Fibroblast of skin of left biceps (primary cell): ENCODE measurements around the gene IRF7.

ENCODE experiments used
- DNase-seq, 2 experiments: peaks; one replicate each; pipeline ENCODE4 v3.0.0-alpha.2; 2013; ENCODE audit warnings: low read depth in 2 of 2

The IRF7 gene

DNA sequence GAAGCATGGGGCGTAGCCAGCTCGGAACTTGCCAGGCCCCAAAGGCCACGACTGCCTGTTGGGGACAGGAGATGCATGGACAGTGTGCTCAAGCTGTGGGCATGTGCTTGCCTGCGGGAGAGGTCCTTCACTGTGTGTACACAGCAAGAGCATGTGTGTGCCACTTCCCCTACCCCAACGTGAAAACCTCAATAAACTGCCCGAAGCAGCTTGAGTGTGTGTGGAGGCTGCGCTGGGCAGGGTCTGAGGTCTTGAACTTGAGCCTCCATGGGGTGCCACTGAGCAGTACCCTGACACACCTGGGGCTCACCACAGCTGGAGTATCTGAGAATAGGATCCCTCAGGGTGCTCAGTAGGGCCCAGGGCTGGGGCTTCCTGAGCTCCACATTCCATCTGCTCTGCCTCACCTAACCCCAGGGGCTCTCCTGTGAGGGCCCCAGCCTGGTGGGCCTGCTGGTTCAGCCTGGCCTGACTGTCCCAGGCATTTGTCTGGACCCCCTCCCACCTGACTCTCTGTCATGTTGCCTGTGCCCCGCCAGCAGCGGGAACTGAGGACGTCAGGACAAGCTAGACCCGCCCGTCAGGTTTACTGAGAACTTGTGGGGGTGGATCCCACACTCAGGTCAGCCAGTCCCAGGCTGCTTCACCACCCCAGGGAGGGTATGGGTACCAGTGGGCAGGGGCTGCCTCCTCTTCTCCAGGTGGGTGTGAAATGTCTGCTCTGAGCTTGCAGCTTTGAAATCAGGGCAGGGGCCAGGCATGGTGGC is 51.8 kb downstream of the IRF7 start:
- no peak for DNase-seq

DNA sequence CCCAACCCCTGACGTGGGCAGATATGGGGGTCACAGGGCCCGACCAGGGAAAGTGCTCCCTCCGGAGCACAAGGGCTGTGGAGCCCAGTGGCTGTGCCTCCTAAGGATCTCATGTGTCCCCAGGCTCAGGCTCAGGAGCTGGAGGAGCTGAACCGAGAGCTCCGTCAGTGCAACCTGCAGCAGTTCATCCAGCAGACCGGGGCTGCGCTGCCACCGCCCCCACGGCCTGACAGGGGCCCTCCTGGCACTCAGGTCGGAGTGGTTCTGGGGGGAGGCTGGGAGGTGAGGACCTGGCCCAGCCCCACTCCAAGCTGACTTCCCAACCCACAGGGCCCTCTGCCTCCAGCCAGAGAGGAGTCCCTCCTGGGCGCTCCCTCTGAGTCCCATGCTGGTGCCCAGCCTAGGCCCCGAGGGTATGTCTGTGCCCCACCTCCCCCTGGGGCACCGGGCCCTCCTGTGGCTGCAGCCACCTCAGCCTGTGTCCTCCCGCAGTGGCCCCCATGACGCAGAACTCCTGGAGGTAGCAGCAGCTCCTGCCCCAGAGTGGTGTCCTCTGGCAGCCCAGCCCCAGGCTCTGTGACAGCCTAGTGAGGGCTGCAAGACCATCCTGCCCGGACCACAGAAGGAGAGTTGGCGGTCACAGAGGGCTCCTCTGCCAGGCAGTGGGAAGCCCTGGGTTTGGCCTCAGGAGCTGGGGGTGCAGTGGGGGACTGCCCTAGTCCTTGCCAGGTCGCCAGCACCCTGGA is 52.5 kb downstream of the IRF7 start:
- no peak for DNase-seq
